ELF-1 (cell line): ENCODE data around the gene RHPN2.
"Not testable (repeated sequence)": the region's sequence is repeated elsewhere in the genome, so short reads cannot be mapped to it uniquely, and the experiment has no call there.

Experiments used
- DNase-seq: peaks from one replicate; pipeline ENCODE4 v3.0.0-alpha.2; 2016; ENCODE audit warnings: low read depth, low spot score

RHPN2 gene

DNA sequence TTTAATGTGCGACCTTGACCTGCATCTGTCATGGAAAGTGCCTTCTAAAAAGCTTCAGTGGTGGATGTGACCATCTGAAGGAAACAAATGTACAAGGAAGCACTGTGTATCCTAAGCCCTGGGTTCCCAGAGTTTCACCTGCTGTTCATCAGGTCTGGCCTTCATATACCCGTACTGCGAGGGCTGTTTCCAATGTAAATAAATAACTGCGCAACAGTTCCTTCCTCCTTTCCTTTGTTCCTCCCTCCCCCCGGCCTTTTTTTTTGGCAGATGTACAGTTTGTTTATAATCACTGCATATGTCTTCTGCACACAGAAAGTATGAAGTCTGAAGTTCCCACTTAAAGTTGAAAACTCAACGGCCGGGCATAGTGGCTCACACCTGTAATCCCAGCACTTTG, 87.4 kb downstream of the RHPN2 start:
- no peak for DNase-seq

- peak; percentile 68 for DNase-seq
Measured at GRCh38 chr19:32976223-32976805, 88.4 kb downstream of the RHPN2 start.

DNA sequence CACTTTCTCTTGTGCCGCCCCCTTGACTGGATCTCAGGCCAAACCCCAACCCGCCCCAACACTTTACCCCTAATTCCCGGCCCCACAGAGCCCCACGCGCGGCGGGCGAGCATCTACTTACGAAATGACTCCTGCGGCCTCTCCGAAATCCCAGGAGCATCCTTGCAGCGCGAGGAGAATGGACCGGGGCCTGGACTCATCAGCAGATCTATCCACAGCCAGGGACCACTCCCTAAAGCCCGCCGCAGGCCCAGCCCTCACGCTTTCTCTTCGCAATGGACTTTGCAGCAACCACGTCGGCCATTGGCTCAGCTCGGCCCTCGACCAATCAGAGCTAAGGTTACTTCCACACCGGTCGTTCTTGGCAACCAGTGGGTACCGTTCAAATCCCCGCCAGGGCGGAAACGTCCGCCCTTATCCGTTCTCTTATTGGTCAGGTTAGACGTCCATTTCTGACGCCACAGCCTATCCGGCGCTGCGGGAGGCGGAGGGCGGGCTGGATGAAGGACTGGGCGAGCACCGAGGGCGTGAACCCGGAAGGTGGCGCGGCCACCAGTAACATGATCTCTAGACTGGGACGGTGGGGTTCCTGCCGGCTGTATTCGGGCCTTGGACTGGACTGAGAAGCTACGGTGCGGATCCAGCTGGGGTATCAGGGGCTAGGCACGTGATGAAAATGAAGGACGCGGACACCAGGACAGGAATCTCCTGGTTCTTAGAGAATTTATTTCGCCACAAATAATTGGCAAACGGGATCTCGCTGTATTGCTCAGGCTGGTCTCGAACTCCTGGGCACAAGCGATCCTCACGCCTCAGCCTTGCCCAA, 92.8 kb downstream of the RHPN2 start, which contains the start of the genes CEP89 and FAAP24:
Gene CEP89 (minus strand): TSS at position 244 of the 826 bp plus-strand sequence. CDS start 84 bp downstream, at position 160.
Gene FAAP24 (plus strand): TSS at position 528 of the 826 bp plus-strand sequence. CDS start 955 bp downstream, outside the sequence.
- peak; percentile 100 for DNase-seq

GRCh38 chr19:32971012-32971595, 93.6 kb downstream of the RHPN2 start:
- peak; percentile 4 for DNase-seq

DNA sequence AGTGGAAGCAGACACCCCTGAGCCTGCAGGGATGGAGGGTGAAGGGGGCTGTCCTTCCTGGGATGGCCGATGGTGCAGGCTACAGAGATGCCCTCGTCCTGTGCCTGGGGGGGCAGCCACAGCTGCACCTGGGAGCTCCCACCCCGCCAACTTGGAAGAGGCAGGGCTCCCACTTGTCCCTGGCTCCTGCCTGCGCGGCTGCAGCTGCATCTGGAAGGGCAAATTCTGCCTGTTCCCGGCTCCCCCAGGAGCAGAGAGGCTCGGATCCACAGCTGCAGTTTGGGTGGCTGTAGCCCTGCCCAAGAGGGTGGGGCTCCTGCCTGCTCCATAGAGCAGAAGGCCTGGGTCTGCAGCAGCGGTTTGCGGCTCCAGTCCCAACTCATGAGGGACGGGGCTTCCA, 95.1 kb downstream of the RHPN2 start:
- DNase-seq = no peak

DNA sequence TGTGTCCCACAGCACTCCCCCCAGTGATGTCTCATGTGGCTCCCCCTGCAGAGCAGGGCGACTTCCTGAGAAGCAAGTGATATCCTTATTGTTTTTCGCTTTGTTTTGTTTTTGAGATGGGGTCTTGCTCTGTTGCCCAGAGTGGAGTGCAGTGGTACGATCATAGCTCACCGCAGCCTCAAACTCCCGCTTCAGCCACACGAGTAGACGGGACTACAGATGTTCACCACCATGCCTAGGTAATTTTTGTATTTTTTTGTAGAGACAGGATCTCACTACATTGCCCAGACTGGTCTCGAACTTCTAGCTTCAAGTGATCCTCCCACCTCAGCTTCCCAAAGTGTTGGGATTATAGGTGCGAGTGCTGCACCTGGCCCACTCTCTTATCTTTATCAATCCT, 97.9 kb downstream of the RHPN2 start:
- DNase-seq = no peak

- DNase-seq = no peak
Measured at GRCh38 chr19:32945260-32945659, 119.4 kb downstream of the RHPN2 start.

DNA sequence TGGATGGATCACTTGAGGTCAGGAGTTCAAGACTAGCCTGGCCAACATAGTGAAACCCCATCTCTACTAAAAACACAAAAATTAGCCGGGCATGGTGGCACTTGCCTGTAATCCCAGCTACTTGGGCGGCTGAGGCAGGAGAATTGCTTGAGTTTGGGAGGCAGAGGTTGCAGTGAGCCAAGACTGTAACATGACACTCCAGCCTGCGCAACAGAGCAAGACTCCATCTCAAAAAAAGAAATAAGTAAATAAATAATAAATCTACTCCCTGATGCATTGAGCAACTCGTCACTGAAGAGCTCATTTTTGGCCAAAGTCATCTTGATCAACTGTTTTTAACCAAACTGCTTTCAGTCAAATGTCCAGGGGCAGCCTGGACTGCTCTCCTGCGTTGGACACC, 123.4 kb downstream of the RHPN2 start:
- not testable (repeated sequence) for DNase-seq

DNA sequence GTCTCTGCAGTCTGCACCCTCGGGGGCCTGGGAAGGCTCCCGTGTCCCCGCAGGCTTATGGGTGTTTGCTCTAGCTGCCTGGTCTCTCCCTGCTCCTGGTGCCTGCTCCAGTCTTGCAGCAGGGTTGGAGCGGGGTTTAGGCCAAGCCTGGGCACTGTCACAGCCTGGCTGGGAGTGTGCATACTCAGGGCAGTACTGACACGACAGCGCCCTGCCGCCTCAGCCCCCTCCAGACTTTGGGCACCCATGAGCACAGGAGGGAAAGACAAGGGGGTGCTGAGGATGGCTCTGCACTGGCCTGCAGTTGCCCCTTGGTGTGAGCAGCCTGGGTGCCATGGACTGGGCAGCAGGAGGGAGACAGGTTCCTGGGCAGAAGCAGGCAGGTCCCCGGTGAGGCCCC, 128.6 kb downstream of the RHPN2 start:
- DNase-seq = no peak

GRCh38 chr19:32935629-32936028, 129.1 kb downstream of the RHPN2 start:
- no peak for DNase-seq

GRCh38 chr19:32933571-32933970, 131.1 kb downstream of the RHPN2 start:
- no peak for DNase-seq

- no peak for DNase-seq
Measured at GRCh38 chr19:32930567-32930966, 134.1 kb downstream of the RHPN2 start.

GRCh38 chr19:32928806-32929205, 135.9 kb downstream of the RHPN2 start:
- no peak for DNase-seq
